Measurements from ENCODE around the gene HMGN3. TPM values are rescaled to one million over a fixed set of nuclear protein-coding genes. Genes with fewer than 3 reads are reported as not detected.

HMGN3 gene
- polyA plus RNA-seq, 1 of the 3 experiments (the other 2 are of a cell fraction), result 64.5 TPM

GRCh38 chr6:79227445-79227844 lies 7.0 kb downstream of the HMGN3 start (continued):
- TF ChIP-seq CHD2 (IDR thresholded peaks at IDR 0.05; ENCODE audit: low read length, partially characterized antibody) (no peak), EZH2phosphoT487 (IDR thresholded peaks at IDR 0.05; ENCODE audit: borderline replicate concordance, low read depth) (no peak), USF2 (IDR thresholded peaks at IDR 0.05; ENCODE audit: borderline replicate concordance, low read depth, low read length) (no peak), TAF1 (IDR thresholded peaks at IDR 0.05; ENCODE audit: borderline replicate concordance, low read depth, low read length) (no peak), SMC3 (IDR thresholded peaks at IDR 0.05; ENCODE audit: low read depth, low read length) (no peak), SIN3A (IDR thresholded peaks at IDR 0.05; ENCODE audit: borderline replicate concordance, low read depth, low read length) (no peak), RFX5 (IDR thresholded peaks at IDR 0.05; ENCODE audit: low read length) (no peak)

- Histone ChIP-seq H3K4me1 (ENCODE audit: control insufficient read depth in 1 of 2, insufficient read depth in 2 of 2, low read depth in 1 of 2, low read length in 1 of 2) (no peaks in the 10 kb centered on the region; a peak in 2 of 4 replicates), H3K4me2 (no peak overlapping the region), H3K9ac (no peak overlapping the region), H3F3A (replicated peaks; ENCODE audit: insufficient read depth) (no peaks in the 10 kb centered on the region), H4K20me1 (ENCODE audit: insufficient read depth) (no peaks in the 10 kb centered on the region), H3K27me3 (ENCODE audit: insufficient read depth) (no peaks in the 10 kb centered on the region), H3K9me2 (no peaks in the 10 kb centered on the region), H3K9me3 (no peaks in the 10 kb centered on the region), H3K27ac (ENCODE audit: low read depth in 2 of 2, low read length in 1 of 2) (no peak overlapping the region), H3K79me2 (ENCODE audit: insufficient read depth) (peaks cover 83% of the 10 kb centered on the region), H3K36me3 (replicated peaks in 1 of 2; ENCODE audit: control insufficient read depth in 1 of 2, insufficient read depth in 2 of 2, low read length in 1 of 2) (peaks cover 0 to 12% of the 10 kb centered on the region in 2 experiments), H3K4me3 (ENCODE audit: low read depth in 2 of 2, low read length in 1 of 2) (no peak overlapping the region), H2AFZ (ENCODE audit: low read depth) (no peak overlapping the region)
- ChIA-PET CTCF (interaction anchor here (0.7 to 1.4 kb wide), 3 partner anchors 8 to 643 kb away, joined by 3 to 5 read pairs (median 3); no protein-coding TSS in a partner anchor), POLR2A (no interaction called here)
- no peak for TF ChIP-seq ZBTB33 (IDR thresholded peaks at IDR 0.05; ENCODE audit: borderline replicate concordance, low read depth)
- TF ChIP-seq CHD2 (IDR thresholded peaks at IDR 0.05; ENCODE audit: low read length, partially characterized antibody), result no peak
- no peak for TF ChIP-seq FOSL2 (IDR thresholded peaks at IDR 0.05; ENCODE audit: borderline replicate concordance, low read depth)
- TF ChIP-seq USF2 (IDR thresholded peaks at IDR 0.05; ENCODE audit: borderline replicate concordance, low read depth, low read length), result no peak
- no peak for TF ChIP-seq USF1 (IDR thresholded peaks at IDR 0.05; ENCODE audit: borderline replicate concordance, low read depth)
- no peak for TF ChIP-seq TAF1 (IDR thresholded peaks at IDR 0.05; ENCODE audit: borderline replicate concordance, low read depth, low read length)
- TF ChIP-seq EP300 (IDR thresholded peaks at IDR 0.05; ENCODE audit: borderline replicate concordance in 1 of 2, low read depth in 1 of 2, low read length in 1 of 2), result no peak
- TF ChIP-seq YY1 (IDR thresholded peaks at IDR 0.05; ENCODE audit: low read depth), result no peak
- TF ChIP-seq CTCF (IDR thresholded peaks at IDR 0.05), result no peak
- TF ChIP-seq MAX (IDR thresholded peaks at IDR 0.05; ENCODE audit: low read depth), result no peak
- no peak for TF ChIP-seq FOXJ3 (CRISPR knock-in tag; IDR thresholded peaks at IDR 0.05)
- TF ChIP-seq RFX5 (IDR thresholded peaks at IDR 0.05; ENCODE audit: low read length), result no peak
- TF ChIP-seq EZH2phosphoT487 (IDR thresholded peaks at IDR 0.05; ENCODE audit: borderline replicate concordance, low read depth), result no peak
- no peak for TF ChIP-seq GATA2 (CRISPR knock-in tag; IDR thresholded peaks at IDR 0.05)
- 95% methylated on average over 3 of the region's 3 CpGs for WGBS (ENCODE audit: low lambda C conversion rate)
- DNase-seq, result no peak
These were observed 7.8 kb downstream of the HMGN3 start for GRCh38 chr6:79226660-79227059.
